ENCODE results near the gene ZNF823. TPM values are rescaled to one million over a fixed set of nuclear protein-coding genes. Genes with fewer than 3 reads are reported as not detected.

Gene ZNF823
- total and polyA plus RNA-seq, 2 donors (not counting 3 experiments of a cell fraction or from before 2014, with no cell fraction given): 1.4 to 4.4 TPM

GRCh38 chr19:11763117-11763516 is 24.4 kb upstream of the ZNF823 start:
- no TSS peak for BruUV-seq (replicated peaks)
- intact Hi-C loops (cut with micrococcal nuclease): no loop called here
- no peaks in the 10 kb centered on the region for H4K20me1 ChIP-seq (replicated peaks; ENCODE audit: control insufficient read depth, extremely low read depth, insufficient read depth, low read length)
- H3K27ac ChIP-seq (ENCODE audit: insufficient read depth, low read depth, low read length): no peak overlapping the region
- H3K4me2 ChIP-seq (ENCODE audit: insufficient read depth, low read length): no peak overlapping the region
- no peaks in the 10 kb centered on the region for H3K36me3 ChIP-seq (ENCODE audit: control insufficient read depth in 2 of 2, extremely low read depth in 1 of 2, insufficient read depth in 2 of 2, low read length in 2 of 2)
- H3K9me1 ChIP-seq (replicated peaks; ENCODE audit: control insufficient read depth, extremely low read depth, insufficient read depth, low read length): no peaks in the 10 kb centered on the region
- no peaks in the 10 kb centered on the region for H3K9me3 ChIP-seq (replicated peaks; ENCODE audit: control insufficient read depth, insufficient read depth, low read length)
- DNase-seq (ENCODE audit: low read depth, low spot score): no peak
- ChIA-PET POLR2A (no interaction called here), CTCF (no interaction called here)
- no peak overlapping the region for H2AFZ ChIP-seq (ENCODE audit: low read depth, low read length)
- TF ChIP-seq MAX (IDR thresholded peaks at IDR 0.05; ENCODE audit: insufficient read depth, insufficient read length) (no peak), JUN (IDR thresholded peaks at IDR 0.05; ENCODE audit: borderline replicate concordance, insufficient read depth, insufficient read length, low read depth) (no peak), FOS (IDR thresholded peaks at IDR 0.05; ENCODE audit: borderline replicate concordance, insufficient read depth, low read length) (no peak), POLR2AphosphoS5 (IDR thresholded peaks at IDR 0.05; ENCODE audit: insufficient read depth, low read depth, low read length) (no peak), EZH2 (IDR thresholded peaks at IDR 0.05; ENCODE audit: borderline replicate concordance, low read depth, low read length, severe bottlenecking) (no peak), GATA2 (IDR thresholded peaks at IDR 0.05; ENCODE audit: insufficient read depth, insufficient read length, low read depth, low read length) (no peak), CTCF (IDR thresholded peaks at IDR 0.05; ENCODE audit: extremely low read depth in 1 of 2, insufficient read depth in 1 of 2, low read depth in 1 of 2, low read length in 2 of 2) (no peak), POLR2A (IDR thresholded peaks at IDR 0.05; ENCODE audit: low read depth, low read length) (no peak), MYC (IDR thresholded peaks at IDR 0.05; ENCODE audit: low read depth, low read length) (no peak)
- no peak overlapping the region for H3K9ac ChIP-seq (replicated peaks; ENCODE audit: extremely low read depth, insufficient read depth, low read length)
- H3K79me2 ChIP-seq (ENCODE audit: control insufficient read depth, insufficient read depth, low read length): no peaks in the 10 kb centered on the region
- FAIRE-seq: no peak
- H3K4me3 ChIP-seq (replicated peaks in 1 of 3; ENCODE audit: insufficient read depth in 1 of 3, low read depth in 1 of 3, low read length in 3 of 3): no peak overlapping the region
- H3K4me1 ChIP-seq (ENCODE audit: control insufficient read depth, extremely low read depth, insufficient read depth, low read length): peaks cover 6% of the 10 kb centered on the region
- no peaks in the 10 kb centered on the region for H3K27me3 ChIP-seq (ENCODE audit: control insufficient read depth in 2 of 2, insufficient read depth in 2 of 2, low read length in 2 of 2)
- dilution Hi-C loops (cut with MboI; ENCODE audit: extremely low pct_ligation_motif_present, low sequenced_read_pairs): no loop called here

All from endothelial cell of umbilical vein (primary cell).